Activated B cell treated with CpG ODN at 0.5 μM for 24 hours (primary cell): ENCODE results near the gene CPNE4. TPM values are rescaled to one million over a fixed set of nuclear protein-coding genes. Genes with fewer than 3 reads are reported as not detected.

Source experiments
- ATAC-seq: fragments of 200-7000 bp; cut with Tn5 transposase; one replicate; pipeline ENCODE4 v1.10.0; 2021; ENCODE audit warnings: low read depth, mild to moderate bottlenecking, moderate library complexity
- CTCF ChIA-PET: fragments of 350-600 bp; sonication (Branson Sonifier 250); formaldehyde crosslinking; loops from one replicate; lab custom pipeline; 2021; ENCODE audit warnings: antibody characterized with exemption; lab: Charles Lee
- POLR2A ChIA-PET: fragments of 350-600 bp; sonication (Branson Sonifier 250); formaldehyde crosslinking; loops from one replicate; lab custom pipeline; 2021; ENCODE audit warnings: antibody characterized with exemption; lab: Charles Lee
- DNase-seq: peaks from one replicate; pipeline ENCODE4 v3.0.0; 2022
- H3K27ac Mint-ChIP-seq: one replicate; pipeline ENCODE4 v1.8.0; 2020; ENCODE audit warnings: mixed read lengths
- H3K27me3 Mint-ChIP-seq: one replicate; pipeline ENCODE4 v1.8.0; 2021; ENCODE audit warnings: mixed read lengths
- H3K36me3 Mint-ChIP-seq: one replicate; pipeline ENCODE4 v1.8.0; 2021; ENCODE audit warnings: low read depth, mixed read lengths
- H3K4me1 Mint-ChIP-seq: one replicate; pipeline ENCODE4 v1.8.0; 2021; ENCODE audit warnings: mixed read lengths
- H3K4me3 Mint-ChIP-seq: one replicate; pipeline ENCODE4 v1.8.0; 2020; ENCODE audit warnings: mild to moderate bottlenecking, mixed read lengths
- H3K9me3 Mint-ChIP-seq: one replicate; pipeline ENCODE4 v1.8.0; 2020; ENCODE audit warnings: mixed read lengths
- intact Hi-C: fragments of 100-400 bp; cut with micrococcal nuclease; formaldehyde crosslinking; loops from one replicate; pipeline ENCODE4 v1.15.1; 2024
- total RNA-seq: library from RNA; stranded (reverse); gene quantifications from 2 replicates; pipeline ENCODE4 v1.2.3, GENCODE V29; 2022
- TF ChIP-seq, protein P1 (sequence below): fragments of 200-600 bp; IDR thresholded peaks from one replicate; pipeline ENCODE4 v1.8.0; 2022; ENCODE audit warnings: antibody characterized with exemption, mild to moderate bottlenecking

The CPNE4 gene
- total RNA-seq, 1 donor from 2014 or later = not detected

DNA sequence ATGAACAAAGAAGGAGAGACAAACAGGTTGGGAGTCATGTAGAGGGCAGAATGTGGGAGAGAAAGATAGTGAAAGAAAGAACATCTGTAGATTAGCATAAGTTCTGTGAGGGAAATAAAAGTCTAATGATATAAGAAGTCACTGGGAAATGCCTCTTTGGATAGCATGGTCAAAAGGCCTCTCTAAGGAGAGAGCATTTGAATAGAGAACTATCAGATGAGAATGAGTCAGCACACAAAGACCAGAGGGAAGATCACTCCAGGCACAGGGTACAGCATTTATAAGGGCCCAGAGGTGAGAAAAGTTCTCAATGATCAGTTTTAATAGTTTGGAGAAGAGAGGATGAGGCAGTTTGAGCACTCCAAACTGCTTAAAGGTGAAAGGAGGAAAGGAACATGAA is 7.9 kb upstream of the CPNE4 start:
- CTCF ChIA-PET = no interaction called here

DNA sequence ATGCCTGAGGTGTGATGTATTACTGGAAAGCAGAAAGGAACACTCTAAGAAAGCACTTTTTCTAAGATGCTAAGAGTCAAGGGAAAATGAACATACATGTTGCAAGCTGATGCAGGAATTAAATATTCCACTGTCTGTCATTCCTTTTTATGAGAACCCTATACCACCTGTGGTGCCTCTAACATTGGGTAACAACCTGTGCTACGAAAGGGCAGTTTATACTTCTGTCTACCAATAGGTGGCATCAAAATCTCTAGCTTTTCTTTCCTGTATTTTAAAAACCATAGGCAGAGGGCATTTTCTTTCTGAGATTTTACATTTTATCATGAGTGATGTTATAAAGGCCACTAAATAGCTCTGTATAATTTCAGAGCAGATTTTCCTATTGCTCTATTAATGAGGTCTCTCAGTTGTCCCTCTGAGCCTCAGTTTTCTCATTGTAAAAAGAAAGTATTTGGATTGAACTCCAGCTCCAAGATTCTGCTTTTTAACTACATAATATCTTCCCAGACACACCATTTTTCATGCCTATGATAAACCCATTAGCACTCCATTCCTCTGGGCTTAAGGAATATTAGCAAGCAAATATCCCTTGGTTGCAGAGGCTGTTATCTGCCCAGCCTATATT is 3.5 kb upstream of the CPNE4 start:
- peaks cover 48% of the 10 kb centered on the region for H3K27me3 Mint-ChIP-seq

More for the DNA sequence above, 7.9 kb upstream of the CPNE4 start:
- POLR2A ChIA-PET = no interaction called here
- Mint-ChIP-seq H3K27ac (no peak overlapping the region), H3K4me1 (no peaks in the 10 kb centered on the region), H3K9me3 (no peaks in the 10 kb centered on the region), H3K36me3 (no peaks in the 10 kb centered on the region), H3K27me3 (peaks cover 11% of the 10 kb centered on the region), H3K4me3 (no peak overlapping the region)
- intact Hi-C loops = no loop called here
- ATAC-seq = no peak
- no peak for DNase-seq
- TF ChIP-seq, protein P1, sequence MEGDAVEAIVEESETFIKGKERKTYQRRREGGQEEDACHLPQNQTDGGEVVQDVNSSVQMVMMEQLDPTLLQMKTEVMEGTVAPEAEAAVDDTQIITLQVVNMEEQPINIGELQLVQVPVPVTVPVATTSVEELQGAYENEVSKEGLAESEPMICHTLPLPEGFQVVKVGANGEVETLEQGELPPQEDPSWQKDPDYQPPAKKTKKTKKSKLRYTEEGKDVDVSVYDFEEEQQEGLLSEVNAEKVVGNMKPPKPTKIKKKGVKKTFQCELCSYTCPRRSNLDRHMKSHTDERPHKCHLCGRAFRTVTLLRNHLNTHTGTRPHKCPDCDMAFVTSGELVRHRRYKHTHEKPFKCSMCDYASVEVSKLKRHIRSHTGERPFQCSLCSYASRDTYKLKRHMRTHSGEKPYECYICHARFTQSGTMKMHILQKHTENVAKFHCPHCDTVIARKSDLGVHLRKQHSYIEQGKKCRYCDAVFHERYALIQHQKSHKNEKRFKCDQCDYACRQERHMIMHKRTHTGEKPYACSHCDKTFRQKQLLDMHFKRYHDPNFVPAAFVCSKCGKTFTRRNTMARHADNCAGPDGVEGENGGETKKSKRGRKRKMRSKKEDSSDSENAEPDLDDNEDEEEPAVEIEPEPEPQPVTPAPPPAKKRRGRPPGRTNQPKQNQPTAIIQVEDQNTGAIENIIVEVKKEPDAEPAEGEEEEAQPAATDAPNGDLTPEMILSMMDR = no peak

DNA sequence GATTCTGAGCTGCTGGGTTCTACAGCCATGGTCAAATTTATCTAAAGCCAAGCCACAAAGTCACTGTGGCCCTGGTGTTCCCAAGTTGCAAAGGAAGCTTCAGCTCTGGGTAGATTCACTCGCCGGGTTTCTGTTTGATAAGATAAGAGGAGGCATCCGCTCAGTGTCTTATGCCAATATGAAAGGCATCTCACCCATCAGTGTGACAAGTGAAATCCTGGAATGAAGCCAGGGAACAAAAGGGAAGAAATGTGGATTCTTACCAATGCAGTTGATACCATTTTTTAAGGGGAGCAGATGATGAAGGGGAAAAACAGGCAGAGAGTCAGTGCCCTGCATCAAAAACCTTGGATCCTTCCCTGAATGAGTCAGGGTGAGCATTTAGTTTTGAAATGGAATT is 2.8 kb upstream of the CPNE4 start:
- TF ChIP-seq, protein P1 = no peak
- peaks cover 55% of the 10 kb centered on the region for H3K27me3 Mint-ChIP-seq
- H3K36me3 Mint-ChIP-seq = no peaks in the 10 kb centered on the region
- no peaks in the 10 kb centered on the region for H3K9me3 Mint-ChIP-seq
- no peak overlapping the region for H3K4me3 Mint-ChIP-seq
- H3K4me1 Mint-ChIP-seq = peaks cover 9% of the 10 kb centered on the region
- intact Hi-C loops = loop anchor here (10.0 kb wide), 2 partner anchors 357 to 607 kb away; no protein-coding TSS in a partner anchor
- ChIA-PET CTCF (no interaction called here), POLR2A (no interaction called here)
- no peak for ATAC-seq
- DNase-seq = no peak
- no peak overlapping the region for H3K27ac Mint-ChIP-seq

More for the DNA sequence above, 3.5 kb upstream of the CPNE4 start:
- POLR2A ChIA-PET = no interaction called here
- TF ChIP-seq, protein P1 = no peak
- Mint-ChIP-seq H3K27ac (no peak overlapping the region), H3K4me3 (no peak overlapping the region), H3K9me3 (no peaks in the 10 kb centered on the region), H3K36me3 (no peaks in the 10 kb centered on the region), H3K4me1 (peaks cover 9% of the 10 kb centered on the region)
- DNase-seq (no peak), ATAC-seq (no peak)
- CTCF ChIA-PET = no interaction called here
- intact Hi-C loops = loop anchor here (1.0 to 10.0 kb wide), 3 partner anchors 305 to 606 kb away; no protein-coding TSS in a partner anchor

DNA sequence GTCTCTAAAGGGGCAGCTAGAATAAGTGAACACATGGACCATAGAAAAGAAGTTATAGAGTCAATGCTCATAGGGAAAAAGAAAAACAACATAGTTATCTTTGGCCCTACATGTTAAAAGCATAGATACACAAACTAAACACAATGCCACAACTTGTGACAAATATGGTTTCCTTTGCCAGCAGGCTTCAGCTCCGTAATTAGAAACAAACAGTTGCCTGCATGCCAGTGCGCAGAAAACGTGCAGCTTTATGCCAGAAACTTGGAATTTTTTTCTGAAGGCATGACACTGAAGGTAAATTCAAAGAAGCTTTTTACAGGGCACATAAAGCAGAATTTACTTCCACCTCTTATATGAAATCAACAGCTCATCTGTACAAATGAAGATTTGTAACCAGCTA is 2.2 kb upstream of the CPNE4 start:
- Mint-ChIP-seq H3K4me3 (no peak overlapping the region), H3K27ac (no peak overlapping the region), H3K36me3 (no peaks in the 10 kb centered on the region), H3K9me3 (no peaks in the 10 kb centered on the region), H3K4me1 (peaks cover 9% of the 10 kb centered on the region), H3K27me3 (peaks cover 56% of the 10 kb centered on the region)
- no peak for DNase-seq
- CTCF ChIA-PET = no interaction called here
- ATAC-seq = no peak
- POLR2A ChIA-PET = no interaction called here
- intact Hi-C loops = loop anchor here (10.0 kb wide), 2 partner anchors 358 to 608 kb away; no protein-coding TSS in a partner anchor
- TF ChIP-seq, protein P1 = no peak

DNA sequence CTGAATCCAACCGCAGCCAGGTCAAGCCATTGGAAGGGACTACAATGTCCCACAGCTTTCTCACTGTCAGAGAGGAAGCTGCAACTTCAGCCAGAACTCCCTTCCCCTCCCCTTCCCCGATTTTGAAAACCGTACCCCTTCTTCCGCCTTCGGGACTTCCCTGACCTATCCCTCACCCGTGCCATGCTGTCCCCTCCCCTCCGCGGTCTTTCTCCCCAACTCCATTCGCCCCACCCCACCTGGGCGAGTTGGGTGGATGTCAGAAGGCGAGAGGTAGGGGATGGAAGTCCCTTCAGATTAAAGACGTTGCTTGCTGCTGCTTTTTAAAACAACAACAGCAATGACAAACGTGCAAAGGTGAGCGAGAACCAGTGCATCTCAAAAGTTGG is 723 bp downstream of the CPNE4 start:
- ChIA-PET CTCF (no interaction called here), POLR2A (no interaction called here)
- Mint-ChIP-seq H3K36me3 (no peaks in the 10 kb centered on the region), H3K4me3 (no peak overlapping the region), H3K27me3 (peaks cover 65% of the 10 kb centered on the region), H3K4me1 (peaks cover 9% of the 10 kb centered on the region), H3K27ac (no peak overlapping the region), H3K9me3 (no peaks in the 10 kb centered on the region)
- ATAC-seq (no peak), DNase-seq (no peak)
- TF ChIP-seq, protein P1 = no peak
- intact Hi-C loops = loop anchor here (10.0 kb wide), 2 partner anchors 361 to 611 kb away; no protein-coding TSS in a partner anchor
